ENCODE data around the gene EPHB6. TPM values are rescaled to one million over a fixed set of nuclear protein-coding genes. Genes with fewer than 3 reads are reported as not detected.

EPHB6 gene
- polyA plus RNA-seq, 1 experiment = 7.1 TPM

DNA sequence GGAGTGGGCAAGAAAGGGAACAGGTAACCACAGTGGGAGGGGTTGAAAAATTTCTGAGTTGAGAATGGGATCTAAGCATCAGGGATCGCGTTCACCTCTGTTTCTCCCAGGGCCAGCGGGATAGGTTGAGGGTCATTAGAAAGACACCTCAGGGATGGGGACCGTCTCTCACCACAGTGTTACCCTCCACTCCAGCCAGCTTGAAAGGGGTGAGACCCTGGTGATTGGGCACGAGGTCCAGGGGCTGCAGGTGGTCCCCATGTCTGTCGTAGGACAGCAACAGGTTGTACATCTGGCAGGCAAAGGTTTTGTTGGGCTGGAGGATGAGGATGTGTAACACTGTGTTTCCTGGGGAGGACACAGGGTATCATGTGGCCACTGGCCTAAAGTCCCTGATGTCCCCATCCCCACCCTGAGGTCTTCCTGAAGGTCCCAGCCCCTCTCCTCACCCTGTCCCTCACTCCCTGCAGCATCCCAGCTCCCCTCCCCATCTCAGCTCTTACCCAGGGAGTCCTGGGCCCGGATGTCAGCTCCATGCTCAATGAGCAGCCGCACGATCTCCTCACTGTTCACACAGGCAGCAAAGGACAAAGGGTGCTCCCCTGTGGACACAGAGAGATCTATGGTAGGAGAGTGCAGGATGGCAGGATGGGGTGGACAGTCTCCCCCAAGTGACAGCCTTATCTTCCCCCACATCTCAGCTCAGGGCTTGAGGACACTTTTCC lies 21.5 kb downstream of the EPHB6 start:
- Histone ChIP-seq H3K4me3 (ENCODE audit: low read depth, low read length) (no peak overlapping the region), H3K36me3 (ENCODE audit: control insufficient read depth, insufficient read depth, low read length) (no peaks in the 10 kb centered on the region), H3K27me3 (ENCODE audit: control insufficient read depth, insufficient read depth, low read length) (peaks cover 2% of the 10 kb centered on the region)
- ChIA-PET POLR2A (no interaction called here), CTCF (interaction anchor here (1.3 kb wide), 1 partner anchor 339 kb away, joined by 5 read pairs; no protein-coding TSS in a partner anchor)
- TF ChIP-seq, protein P1, sequence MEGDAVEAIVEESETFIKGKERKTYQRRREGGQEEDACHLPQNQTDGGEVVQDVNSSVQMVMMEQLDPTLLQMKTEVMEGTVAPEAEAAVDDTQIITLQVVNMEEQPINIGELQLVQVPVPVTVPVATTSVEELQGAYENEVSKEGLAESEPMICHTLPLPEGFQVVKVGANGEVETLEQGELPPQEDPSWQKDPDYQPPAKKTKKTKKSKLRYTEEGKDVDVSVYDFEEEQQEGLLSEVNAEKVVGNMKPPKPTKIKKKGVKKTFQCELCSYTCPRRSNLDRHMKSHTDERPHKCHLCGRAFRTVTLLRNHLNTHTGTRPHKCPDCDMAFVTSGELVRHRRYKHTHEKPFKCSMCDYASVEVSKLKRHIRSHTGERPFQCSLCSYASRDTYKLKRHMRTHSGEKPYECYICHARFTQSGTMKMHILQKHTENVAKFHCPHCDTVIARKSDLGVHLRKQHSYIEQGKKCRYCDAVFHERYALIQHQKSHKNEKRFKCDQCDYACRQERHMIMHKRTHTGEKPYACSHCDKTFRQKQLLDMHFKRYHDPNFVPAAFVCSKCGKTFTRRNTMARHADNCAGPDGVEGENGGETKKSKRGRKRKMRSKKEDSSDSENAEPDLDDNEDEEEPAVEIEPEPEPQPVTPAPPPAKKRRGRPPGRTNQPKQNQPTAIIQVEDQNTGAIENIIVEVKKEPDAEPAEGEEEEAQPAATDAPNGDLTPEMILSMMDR (IDR thresholded peaks at IDR 0.05; ENCODE audit: insufficient read depth, low read depth, low read length) = no peak
- DNase-seq (ENCODE audit: low read depth) = no peak

DNA sequence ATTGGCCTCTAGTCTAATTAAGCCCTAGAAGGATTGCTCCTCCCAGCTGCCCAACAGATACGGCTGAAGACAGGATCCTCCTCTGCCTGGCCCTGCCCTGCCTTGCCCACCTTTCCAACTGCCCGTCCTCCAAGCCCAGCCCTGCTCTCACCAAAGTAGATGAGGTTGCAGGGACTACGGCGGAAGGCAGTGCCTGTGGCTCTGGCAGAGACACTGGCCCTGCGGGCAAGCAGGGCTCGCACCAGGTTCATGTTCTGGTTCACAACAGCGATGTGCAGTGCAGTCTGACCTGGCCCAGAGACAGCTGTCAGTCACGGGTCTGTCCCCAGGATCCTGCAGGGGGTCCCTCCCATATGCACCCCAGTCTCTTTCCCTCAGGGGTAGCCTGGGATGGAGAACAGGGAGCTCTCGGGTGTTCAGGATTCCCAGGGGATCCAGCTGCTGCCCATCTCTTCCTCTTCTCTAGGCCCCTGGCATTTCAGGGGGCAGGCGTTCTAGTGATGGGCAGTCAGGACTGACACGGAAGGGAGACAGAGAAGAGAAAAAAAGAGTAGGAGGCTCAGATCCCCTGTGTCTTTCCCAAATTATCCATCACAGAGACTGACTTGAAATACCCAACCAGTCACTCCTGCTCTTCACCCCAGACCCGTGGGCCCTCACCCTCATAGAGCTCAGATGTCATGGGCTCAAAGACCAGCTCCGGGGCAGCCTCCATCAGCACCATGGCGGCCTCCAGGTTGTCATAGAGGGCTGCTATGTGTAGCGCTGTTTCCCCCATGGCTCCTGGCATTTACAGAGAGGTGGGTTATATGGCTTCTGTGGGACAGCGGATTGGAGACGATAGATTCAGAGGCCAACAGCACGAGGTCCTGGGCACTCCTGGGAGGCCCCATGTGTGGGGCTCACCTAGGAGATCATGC lies 22.4 kb downstream of the EPHB6 start:
- Histone ChIP-seq H3K36me3 (ENCODE audit: control insufficient read depth, insufficient read depth, low read length) (no peaks in the 10 kb centered on the region), H3K4me3 (ENCODE audit: low read depth, low read length) (no peak overlapping the region), H3K27me3 (ENCODE audit: control insufficient read depth, insufficient read depth, low read length) (peaks cover 2% of the 10 kb centered on the region)
- DNase-seq (ENCODE audit: low read depth) = no peak
- TF ChIP-seq, protein P1 (IDR thresholded peaks at IDR 0.05; ENCODE audit: insufficient read depth, low read depth, low read length) = no peak
- ChIA-PET CTCF (interaction anchor here (1.3 kb wide), 1 partner anchor 338 kb away, joined by 5 read pairs; no protein-coding TSS in a partner anchor), POLR2A (no interaction called here)

DNA sequence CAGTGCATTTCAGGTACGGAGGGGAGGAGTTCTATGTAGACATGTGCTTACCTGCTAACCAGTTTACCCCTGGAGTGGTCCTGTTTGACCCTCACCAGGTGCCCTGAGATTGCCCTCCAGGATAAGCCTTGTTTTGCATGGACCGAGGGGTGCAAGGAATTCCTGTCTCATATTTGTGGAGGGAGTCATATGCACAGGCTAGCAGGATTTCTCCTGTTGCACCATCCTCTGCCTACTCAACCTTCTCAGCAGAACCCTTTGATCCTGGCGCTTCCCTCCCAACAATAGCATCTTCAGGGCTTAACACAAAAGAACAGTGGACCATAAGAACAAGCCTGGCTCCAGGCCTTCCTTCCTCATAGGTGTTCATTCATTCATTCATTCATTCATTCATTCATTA lies 23.4 kb downstream of the EPHB6 start:
- DNase-seq (ENCODE audit: low read depth) = no peak
- peaks cover 2% of the 10 kb centered on the region for H3K27me3 ChIP-seq (ENCODE audit: control insufficient read depth, insufficient read depth, low read length)

DNA sequence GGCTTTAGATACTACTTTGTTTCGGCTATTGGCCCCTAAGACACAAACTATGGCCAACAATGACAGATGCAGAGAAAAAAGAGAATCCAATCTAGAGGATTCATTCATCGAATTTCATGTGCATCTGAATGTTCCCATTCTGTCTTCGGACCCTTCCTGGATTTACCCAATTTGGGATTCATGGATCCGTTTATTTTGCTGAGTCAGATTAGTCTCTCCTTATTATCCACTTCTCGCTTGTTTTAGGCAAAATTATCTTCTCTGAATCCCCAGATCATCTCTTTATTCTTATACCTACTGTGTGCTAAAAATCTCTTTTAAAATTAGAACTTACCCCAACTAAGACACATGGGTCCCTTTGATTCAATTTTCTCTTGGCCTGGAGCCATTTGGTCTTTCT lies 24.2 kb downstream of the EPHB6 start:
- Histone ChIP-seq H3K36me3 (ENCODE audit: control insufficient read depth, insufficient read depth, low read length) (no peaks in the 10 kb centered on the region), H3K27me3 (ENCODE audit: control insufficient read depth, insufficient read depth, low read length) (peaks cover 2% of the 10 kb centered on the region), H3K4me3 (ENCODE audit: low read depth, low read length) (no peak overlapping the region)
- DNase-seq (ENCODE audit: low read depth) = no peak
- ChIA-PET POLR2A (no interaction called here), CTCF (interaction anchor here (1.3 to 2.7 kb wide), 3 partner anchors 123 to 336 kb away, joined by 3 to 22 read pairs (median 17); no protein-coding TSS in a partner anchor)
- TF ChIP-seq, protein P1 (IDR thresholded peaks at IDR 0.05; ENCODE audit: insufficient read depth, low read depth, low read length) = no peak

More for the DNA sequence above, 23.4 kb downstream of the EPHB6 start:
- POLR2A ChIA-PET = no interaction called here
- Histone ChIP-seq H3K36me3 (ENCODE audit: control insufficient read depth, insufficient read depth, low read length) (no peaks in the 10 kb centered on the region), H3K4me3 (ENCODE audit: low read depth, low read length) (no peak overlapping the region)
- TF ChIP-seq, protein P1 (IDR thresholded peaks at IDR 0.05; ENCODE audit: insufficient read depth, low read depth, low read length) = no peak
- CTCF ChIA-PET = interaction anchor here (2.3 kb wide), 1 partner anchor 124 kb away, joined by 17 read pairs; no protein-coding TSS in a partner anchor

Data from BJ (cell line).